A549 (cell line): ENCODE results near the gene AFMID. TPM values are rescaled to one million over a fixed set of nuclear protein-coding genes. Genes with fewer than 3 reads are reported as not detected.

Source experiments
- ATAC-seq, 2 experiments: fragments of 200-7000 bp in 1 of 2; fragments of >200 bp in 1 of 2; cut with Nextera tagmentation in 1 of 2; cut with Tn5 transposase in 1 of 2; 3 replicates each; pipeline versions ENCODE4 v1.8.0 to v1.9.1; 2018 to 2020; ENCODE audit warnings: mild to moderate bottlenecking in 1 of 2, moderate library complexity in 1 of 2
- CTCF ChIA-PET: fragments of 300-600 bp; sonication (Branson Sonifier 250); formaldehyde crosslinking; extraction: SDS; loops from one replicate; lab custom pipeline; 2021; ENCODE audit warnings: antibody characterized with exemption, inconsistent platforms; lab: Yijun Ruan, JAX
- POLR2A ChIA-PET: fragments of 350-600 bp; formaldehyde crosslinking; extraction: SDS; loops from one replicate; lab custom pipeline; 2021; ENCODE audit warnings: antibody characterized with exemption, inconsistent platforms; lab: Yijun Ruan, JAX
- DNase-seq, 2 experiments: peaks; one replicate each; pipeline versions ENCODE4 v3.0.0 to v3.0.0-alpha.2; 2011 to 2016; ENCODE audit warnings: low read depth in 1 of 2, low spot score in 1 of 2
- FAIRE-seq: peaks from 2 replicates; lab custom pipeline; 2011; peaks lifted over from hg19 to GRCh38; lab: Jason Lieb, UNC
- H3K27ac ChIP-seq, 2 experiments: fragments of >200 bp; sonication (Bioruptor Twin); formaldehyde crosslinking; 3 replicates each; pipeline ENCODE4 v1.5.1; 2016 to 2017
- H3K4me1 ChIP-seq: fragments of >200 bp; sonication (Bioruptor Twin); formaldehyde crosslinking; 3 replicates; pipeline ENCODE4 v1.6.1; 2016
- H3K4me2 ChIP-seq: fragments of >200 bp; sonication (Bioruptor Twin); formaldehyde crosslinking; 3 replicates; pipeline ENCODE4 v1.6.1; 2016
- H3K4me3 ChIP-seq: fragments of >200 bp; sonication (Bioruptor Twin); formaldehyde crosslinking; 3 replicates; pipeline ENCODE4 v1.5.1; 2016
- H3K9me3 ChIP-seq: fragments of >200 bp; sonication (Bioruptor Twin); formaldehyde crosslinking; 3 replicates; pipeline ENCODE4 v1.6.1; 2016
- BHLHE40 ChIP-seq: IDR thresholded peaks from 2 replicates; pipeline ENCODE4 v1.6.1; 2012; ENCODE audit warnings: low read depth, low read length, inconsistent platforms
- CBX2 ChIP-seq: fragments of 200-600 bp; sonication (generic); IDR thresholded peaks from 2 replicates; pipeline ENCODE4 v1.6.1; 2016; ENCODE audit warnings: low read depth, mild to moderate bottlenecking, borderline replicate concordance
- CBX8 ChIP-seq: fragments of 200-600 bp; sonication (generic); IDR thresholded peaks from 2 replicates; pipeline ENCODE4 v1.6.1; 2016
- EP300 ChIP-seq, 2 experiments: fragments of >200 bp; sonication (Bioruptor Twin); formaldehyde crosslinking; IDR thresholded peaks; 2 replicates in 1 of 2; 3 replicates in 1 of 2; pipeline ENCODE4 v1.6.1; 2016 to 2017
- GATA3 ChIP-seq: IDR thresholded peaks from 2 replicates; pipeline ENCODE4 v1.6.1; 2012; ENCODE audit warnings: borderline replicate concordance
- HDAC2 ChIP-seq: fragments of 200-600 bp; sonication (generic); IDR thresholded peaks from 2 replicates; pipeline ENCODE4 v1.6.1; 2016
- HEYL ChIP-seq: fragments of 250-450 bp; sonication (Bioruptor Pico); IDR thresholded peaks from 2 replicates; pipeline ENCODE4 v1.8.0; 2021; ENCODE audit warnings: mild to moderate bottlenecking, moderate library complexity
- MAFK ChIP-seq: fragments of 450-650 bp; IDR thresholded peaks from 2 replicates; pipeline ENCODE4 v1.6.1; 2014; ENCODE audit not compliant: partially characterized antibody
- MAZ ChIP-seq: fragments of 150-350 bp; IDR thresholded peaks from 2 replicates; pipeline ENCODE4 v1.6.1; 2014; ENCODE audit warnings: antibody characterized with exemption, low read depth, low read length, borderline replicate concordance
- MYC ChIP-seq: IDR thresholded peaks from 2 replicates; pipeline ENCODE4 v1.6.1; 2012; ENCODE audit warnings: mild to moderate bottlenecking, inconsistent platforms, low read length, improper control_type of control experiment, borderline replicate concordance
- NPAS2 ChIP-seq: fragments of 250-450 bp; sonication (Bioruptor Pico); IDR thresholded peaks from 2 replicates; pipeline ENCODE4 v1.8.0; 2022; ENCODE audit warnings: mild to moderate bottlenecking, moderate library complexity, borderline replicate concordance
- NR3C1 ChIP-seq: fragments of >200 bp; sonication (Bioruptor Twin); formaldehyde crosslinking; IDR thresholded peaks from 3 replicates; pipeline ENCODE4 v1.6.1; 2017
- RNF2 ChIP-seq: fragments of 200-600 bp; sonication (generic); IDR thresholded peaks from 2 replicates; pipeline ENCODE4 v1.6.1; 2016; ENCODE audit warnings: low read depth, mild to moderate bottlenecking, antibody characterized with exemption, moderate library complexity, borderline replicate concordance
- SMC3 ChIP-seq: fragments of >200 bp; sonication (Bioruptor Twin); formaldehyde crosslinking; IDR thresholded peaks from 3 replicates; pipeline ENCODE4 v1.6.1; 2018; ENCODE audit warnings: inconsistent platforms
- SREBF2 ChIP-seq: fragments of 450-650 bp; IDR thresholded peaks from 2 replicates; pipeline ENCODE4 v1.6.1; 2014; ENCODE audit warnings: mild to moderate bottlenecking, moderate library complexity
- ZC3H11A ChIP-seq: fragments of 450-650 bp; IDR thresholded peaks from 2 replicates; pipeline ENCODE4 v1.6.1; 2014; ENCODE audit warnings: antibody characterized with exemption, mild to moderate bottlenecking
- ZNF302 ChIP-seq: fragments of 250-450 bp; sonication (Bioruptor Pico); IDR thresholded peaks from 2 replicates; pipeline ENCODE4 v1.9.0; 2021; ENCODE audit warnings: inconsistent platforms, mild to moderate bottlenecking, moderate library complexity
- ZSCAN20 ChIP-seq: fragments of 250-450 bp; sonication (Bioruptor Pico); IDR thresholded peaks from 2 replicates; pipeline ENCODE4 v1.8.0; 2022; ENCODE audit warnings: mild to moderate bottlenecking, moderate library complexity
- WGBS: methylation state at CpG from one replicate; pipeline ENCODE4 v1.1.6; 2017; ENCODE audit errors: missing lambda C conversion rate; 5-methylcytosine and 5-hydroxymethylcytosine counted together
- polyA plus RNA-seq, 4 experiments: library from polyadenylated mRNA; depleted of rRNA in 3 of 4; stranded (reverse); fragments of >200 nt; fragmentation: RNase III in 1 of 4; extraction: RNeasy Plus Mini Kit Qiagen cat#74134 plus additional on column Dnase treatment in 1 of 4; gene quantifications; 2 replicates in 3 of 4; 3 replicates in 1 of 4; pipeline ENCODE4 v1.2.3, GENCODE V29; 2011 to 2017
- TF ChIP-seq, protein P1 (sequence below): fragments of >200 bp; sonication (Bioruptor Twin); formaldehyde crosslinking; IDR thresholded peaks from 3 replicates; pipeline ENCODE4 v1.6.1; 2016
- TF ChIP-seq, protein P2 (sequence below): fragments of 250-450 bp; sonication (Bioruptor Pico); IDR thresholded peaks from 2 replicates; pipeline ENCODE4 v1.5.0; 2020; ENCODE audit warnings: low read depth, mild to moderate bottlenecking, moderate library complexity
- TF ChIP-seq, protein P3 (sequence below): IDR thresholded peaks from 2 replicates; pipeline ENCODE4 v1.6.1; 2012
- TF ChIP-seq, protein P4 (sequence below): fragments of >200 bp; sonication (Bioruptor Twin); formaldehyde crosslinking; IDR thresholded peaks from 3 replicates; pipeline ENCODE4 v1.5.1; 2016
- TF ChIP-seq, protein P5 (sequence below): fragments of 450-650 bp; IDR thresholded peaks from 2 replicates; pipeline ENCODE4 v1.6.1; 2014; ENCODE audit warnings: antibody characterized with exemption

AFMID gene
- polyA plus RNA-seq, 2 of the 4 experiments (the other 2 are of a cell fraction): 33.4 to 43.4 TPM

DNA sequence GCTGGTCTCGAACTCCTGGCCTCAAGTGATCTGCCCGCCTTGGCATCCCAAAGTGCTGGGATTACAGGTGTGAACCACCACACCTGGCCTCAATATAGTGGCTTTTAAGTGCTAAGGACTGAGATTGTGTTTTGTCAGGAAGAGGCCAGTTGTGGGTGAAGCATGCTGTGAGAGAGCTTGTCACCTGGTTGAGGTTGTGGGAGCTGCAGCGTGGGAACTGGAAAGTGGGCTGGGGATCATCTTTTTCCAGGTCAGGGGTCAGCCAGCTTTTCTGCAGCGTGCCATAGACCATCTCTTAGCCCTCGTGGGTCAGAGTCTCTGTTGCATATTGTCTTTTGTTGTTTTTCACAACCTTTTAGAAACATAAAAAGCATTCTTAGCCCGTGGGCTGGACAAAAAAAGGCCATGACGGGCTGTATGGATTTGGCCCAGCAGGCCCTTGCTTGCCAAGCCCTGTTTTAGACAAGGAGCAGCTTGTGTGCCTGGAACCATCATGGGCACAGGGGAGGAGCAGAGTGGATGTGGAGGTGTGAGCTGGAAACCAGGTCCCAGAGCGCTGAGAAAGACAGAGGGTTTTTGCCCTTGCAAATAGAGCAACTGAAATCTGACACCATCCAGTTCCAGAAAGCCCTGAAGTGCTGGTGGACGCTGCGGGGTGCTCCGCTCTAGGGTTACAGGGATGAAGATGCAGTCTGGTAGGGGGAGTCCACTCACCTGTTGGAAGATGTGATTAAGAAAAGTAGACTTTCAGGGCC, 32.4 kb downstream of the AFMID start:
- WGBS: 94% methylated on average over 11 of the region's 11 CpGs
- Histone ChIP-seq H3K4me1 (peaks cover 9% of the 10 kb centered on the region), H3K27ac (no peak overlapping the region), H3K9me3 (no peaks in the 10 kb centered on the region), H3K4me3 (no peak overlapping the region), H3K4me2 (no peak overlapping the region)
- DNase-seq: no peak
- CTCF ChIA-PET: interaction anchor here (1.0 to 17.1 kb wide), 5 partner anchors 21 to 70 kb away, joined by 3 to 150 read pairs (median 3); no protein-coding TSS in a partner anchor
- ATAC-seq: no peak
- POLR2A ChIA-PET: no interaction called here
- TF ChIP-seq MYC (no peak), BHLHE40 (no peak), EP300 (IDR thresholded peaks at IDR 0.05) (no peak), MAZ (no peak), ZC3H11A (no peak), CBX8 (no peak), RNF2 (no peak), ZSCAN20 (no peak), ZNF302 (CRISPR knock-in tag) (no peak)
- TF ChIP-seq, protein P1, sequence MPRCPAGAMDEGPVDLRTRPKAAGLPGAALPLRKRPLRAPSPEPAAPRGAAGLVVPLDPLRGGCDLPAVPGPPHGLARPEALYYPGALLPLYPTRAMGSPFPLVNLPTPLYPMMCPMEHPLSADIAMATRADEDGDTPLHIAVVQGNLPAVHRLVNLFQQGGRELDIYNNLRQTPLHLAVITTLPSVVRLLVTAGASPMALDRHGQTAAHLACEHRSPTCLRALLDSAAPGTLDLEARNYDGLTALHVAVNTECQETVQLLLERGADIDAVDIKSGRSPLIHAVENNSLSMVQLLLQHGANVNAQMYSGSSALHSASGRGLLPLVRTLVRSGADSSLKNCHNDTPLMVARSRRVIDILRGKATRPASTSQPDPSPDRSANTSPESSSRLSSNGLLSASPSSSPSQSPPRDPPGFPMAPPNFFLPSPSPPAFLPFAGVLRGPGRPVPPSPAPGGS: no peak
- TF ChIP-seq, protein P2, sequence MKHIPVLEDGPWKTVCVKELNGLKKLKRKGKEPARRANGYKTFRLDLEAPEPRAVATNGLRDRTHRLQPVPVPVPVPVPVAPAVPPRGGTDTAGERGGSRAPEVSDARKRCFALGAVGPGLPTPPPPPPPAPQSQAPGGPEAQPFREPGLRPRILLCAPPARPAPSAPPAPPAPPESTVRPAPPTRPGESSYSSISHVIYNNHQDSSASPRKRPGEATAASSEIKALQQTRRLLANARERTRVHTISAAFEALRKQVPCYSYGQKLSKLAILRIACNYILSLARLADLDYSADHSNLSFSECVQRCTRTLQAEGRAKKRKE (CRISPR knock-in tag): no peak
- no peak for FAIRE-seq

DNA sequence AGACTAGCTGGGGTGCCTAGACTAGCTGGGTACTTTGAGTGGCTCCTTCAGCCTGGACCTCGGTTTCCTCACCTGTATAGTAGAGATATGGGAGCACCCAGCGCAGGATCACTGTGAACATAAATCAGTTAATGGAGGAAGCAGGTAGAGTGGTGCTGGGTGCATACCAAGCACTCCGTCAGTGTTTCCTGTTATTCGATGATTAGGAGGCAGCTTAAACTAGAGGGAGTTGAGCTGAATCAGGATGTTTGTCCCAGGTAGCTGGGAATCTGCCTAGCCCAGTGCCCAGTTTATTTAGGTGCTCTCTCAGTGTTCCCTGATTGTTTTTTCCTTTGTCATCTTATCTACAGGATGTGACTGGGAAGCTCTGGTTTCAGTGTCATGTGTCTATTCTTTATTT, 35.9 kb downstream of the AFMID start:
- H3K4me1 ChIP-seq: no peaks in the 10 kb centered on the region
- H3K4me2 ChIP-seq: no peak overlapping the region
- WGBS: 91% methylated on average over 4 of the region's 4 CpGs
- ChIA-PET POLR2A (no interaction called here), CTCF (interaction anchor here (0.6 to 17.1 kb wide), 4 partner anchors 9 to 199 kb away, joined by 3 to 150 read pairs (median 3); partner anchors contain the start of gene TMEM235)
- ATAC-seq: no peak
- FAIRE-seq: no peak
- no peak for DNase-seq
- TF ChIP-seq, protein P3, sequence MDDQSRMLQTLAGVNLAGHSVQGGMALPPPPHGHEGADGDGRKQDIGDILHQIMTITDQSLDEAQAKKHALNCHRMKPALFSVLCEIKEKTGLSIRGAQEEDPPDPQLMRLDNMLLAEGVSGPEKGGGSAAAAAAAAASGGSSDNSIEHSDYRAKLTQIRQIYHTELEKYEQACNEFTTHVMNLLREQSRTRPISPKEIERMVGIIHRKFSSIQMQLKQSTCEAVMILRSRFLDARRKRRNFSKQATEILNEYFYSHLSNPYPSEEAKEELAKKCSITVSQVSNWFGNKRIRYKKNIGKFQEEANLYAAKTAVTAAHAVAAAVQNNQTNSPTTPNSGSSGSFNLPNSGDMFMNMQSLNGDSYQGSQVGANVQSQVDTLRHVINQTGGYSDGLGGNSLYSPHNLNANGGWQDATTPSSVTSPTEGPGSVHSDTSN: no peak
- TF ChIP-seq CBX8 (no peak), ZNF302 (CRISPR knock-in tag) (no peak), NR3C1 (no peak), HEYL (CRISPR knock-in tag) (no peak), CBX2 (no peak), ZC3H11A (no peak), MAFK (no peak)
- TF ChIP-seq, all 56 proteins: peak for 0
- H3K9me3 ChIP-seq: no peaks in the 10 kb centered on the region
- no peak overlapping the region for H3K27ac ChIP-seq
- H3K4me3 ChIP-seq: no peak overlapping the region

DNA sequence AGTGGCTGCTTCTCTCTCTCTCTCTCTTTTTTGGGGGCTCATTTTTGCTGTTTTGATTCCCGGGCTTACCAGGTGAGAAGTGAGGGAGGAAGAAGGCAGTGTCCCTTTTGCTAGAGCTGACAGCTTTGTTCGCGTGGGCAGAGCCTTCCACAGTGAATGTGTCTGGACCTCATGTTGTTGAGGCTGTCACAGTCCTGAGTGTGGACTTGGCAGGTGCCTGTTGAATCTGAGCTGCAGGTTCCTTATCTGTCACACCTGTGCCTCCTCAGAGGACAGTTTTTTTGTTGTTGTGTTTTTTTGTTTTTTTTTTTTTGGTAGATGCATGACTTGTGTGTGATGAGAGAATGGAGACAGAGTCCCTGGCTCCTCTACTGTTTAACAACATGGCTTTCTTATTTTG, 36.6 kb downstream of the AFMID start:
- ChIA-PET CTCF (interaction anchor here (0.6 to 17.1 kb wide), 5 partner anchors 8 to 199 kb away, joined by 3 to 150 read pairs (median 3); partner anchors contain the start of gene TMEM235), POLR2A (no interaction called here)
- Histone ChIP-seq H3K4me3 (no peak overlapping the region), H3K27ac (no peak overlapping the region), H3K4me1 (no peaks in the 10 kb centered on the region), H3K4me2 (no peak overlapping the region), H3K9me3 (no peaks in the 10 kb centered on the region)
- WGBS: 92% methylated on average over 3 of the region's 3 CpGs
- FAIRE-seq (no peak), ATAC-seq (no peak), DNase-seq (no peak)
- TF ChIP-seq, protein P3: no peak
- TF ChIP-seq, protein P4, sequence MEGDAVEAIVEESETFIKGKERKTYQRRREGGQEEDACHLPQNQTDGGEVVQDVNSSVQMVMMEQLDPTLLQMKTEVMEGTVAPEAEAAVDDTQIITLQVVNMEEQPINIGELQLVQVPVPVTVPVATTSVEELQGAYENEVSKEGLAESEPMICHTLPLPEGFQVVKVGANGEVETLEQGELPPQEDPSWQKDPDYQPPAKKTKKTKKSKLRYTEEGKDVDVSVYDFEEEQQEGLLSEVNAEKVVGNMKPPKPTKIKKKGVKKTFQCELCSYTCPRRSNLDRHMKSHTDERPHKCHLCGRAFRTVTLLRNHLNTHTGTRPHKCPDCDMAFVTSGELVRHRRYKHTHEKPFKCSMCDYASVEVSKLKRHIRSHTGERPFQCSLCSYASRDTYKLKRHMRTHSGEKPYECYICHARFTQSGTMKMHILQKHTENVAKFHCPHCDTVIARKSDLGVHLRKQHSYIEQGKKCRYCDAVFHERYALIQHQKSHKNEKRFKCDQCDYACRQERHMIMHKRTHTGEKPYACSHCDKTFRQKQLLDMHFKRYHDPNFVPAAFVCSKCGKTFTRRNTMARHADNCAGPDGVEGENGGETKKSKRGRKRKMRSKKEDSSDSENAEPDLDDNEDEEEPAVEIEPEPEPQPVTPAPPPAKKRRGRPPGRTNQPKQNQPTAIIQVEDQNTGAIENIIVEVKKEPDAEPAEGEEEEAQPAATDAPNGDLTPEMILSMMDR: no peak
- TF ChIP-seq, protein P5, sequence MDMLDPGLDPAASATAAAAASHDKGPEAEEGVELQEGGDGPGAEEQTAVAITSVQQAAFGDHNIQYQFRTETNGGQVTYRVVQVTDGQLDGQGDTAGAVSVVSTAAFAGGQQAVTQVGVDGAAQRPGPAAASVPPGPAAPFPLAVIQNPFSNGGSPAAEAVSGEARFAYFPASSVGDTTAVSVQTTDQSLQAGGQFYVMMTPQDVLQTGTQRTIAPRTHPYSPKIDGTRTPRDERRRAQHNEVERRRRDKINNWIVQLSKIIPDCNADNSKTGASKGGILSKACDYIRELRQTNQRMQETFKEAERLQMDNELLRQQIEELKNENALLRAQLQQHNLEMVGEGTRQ: no peak
- TF ChIP-seq GATA3: no peak
- no peak for TF ChIP-seq SMC3
- TF ChIP-seq, protein P1: no peak
- TF ChIP-seq ZC3H11A: no peak
- TF ChIP-seq NPAS2 (CRISPR knock-in tag): no peak
- no peak for TF ChIP-seq SREBF2
- TF ChIP-seq HDAC2: no peak
